ENCODE data around the gene DMKN. TPM values are rescaled to one million over a fixed set of nuclear protein-coding genes. Genes with fewer than 3 reads are reported as not detected.

DMKN gene
- total RNA-seq, 1 experiment from 2014 or later: 5.6 TPM

DNA sequence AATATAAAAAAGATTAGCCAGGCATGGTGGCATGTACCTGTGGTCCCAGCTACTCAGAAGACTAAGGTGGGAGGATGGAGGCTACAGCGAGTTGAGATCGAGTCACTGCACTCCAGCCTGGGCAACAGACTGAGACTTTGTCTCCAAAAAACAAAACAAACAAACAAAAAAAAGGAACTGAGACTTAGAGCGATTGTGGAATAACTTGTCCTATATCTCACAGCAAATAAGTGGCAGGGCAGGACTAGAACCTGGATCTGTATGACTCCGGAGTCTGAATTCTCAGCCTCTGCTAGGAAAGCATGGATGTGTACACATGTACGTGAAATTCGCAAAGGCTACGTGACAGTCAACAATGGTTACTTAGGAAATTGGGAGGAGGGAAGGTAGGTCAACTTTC lies 43.3 kb downstream of the DMKN start:
- POLR2A ChIA-PET: no interaction called here
- CTCF ChIA-PET: interaction anchor here (3.6 kb wide), 1 partner anchor 117 kb away, joined by 23 read pairs; no protein-coding TSS in a partner anchor
- DNase-seq (ENCODE audit: low read depth, low spot score): no peak
- in situ Hi-C loops (cut with HindIII; ENCODE audit: low pct_unique_long_range_greater_than_20kb, low sequenced_read_pairs) (no loop called here), intact Hi-C loops (cut with micrococcal nuclease; ENCODE audit: unreplicated experiment) (no loop called here)
- Histone ChIP-seq H3K36me3 (ENCODE audit: control insufficient read depth, insufficient read depth, low read length) (no peaks in the 10 kb centered on the region), H3K9me3 (ENCODE audit: control insufficient read depth, insufficient read depth, low read depth, low read length) (no peaks in the 10 kb centered on the region), H3K27me3 (ENCODE audit: control insufficient read depth, insufficient read depth, low read length) (peaks cover 8% of the 10 kb centered on the region; the same call in 1 of the 2 replicates), H3K27ac (ENCODE audit: low read length) (no peak overlapping the region), H3K4me3 (ENCODE audit: low read depth in 2 of 2, low read length in 2 of 2) (no peak overlapping the region), H3K4me1 (ENCODE audit: control insufficient read depth, insufficient read depth, low read length) (no peaks in the 10 kb centered on the region)
- BruUV-seq (replicated peaks): no TSS peak
- ATAC-seq: no peak
- TF ChIP-seq SIN3A (IDR thresholded peaks at IDR 0.05; ENCODE audit: borderline replicate concordance, insufficient read depth, low read depth, low read length) (no peak), TCF7L2 (IDR thresholded peaks at IDR 0.05; ENCODE audit: low read depth, low read length) (no peak), POLR2AphosphoS5 (IDR thresholded peaks at IDR 0.05; ENCODE audit: low read depth, low read length) (no peak)
- TF ChIP-seq, protein P1, sequence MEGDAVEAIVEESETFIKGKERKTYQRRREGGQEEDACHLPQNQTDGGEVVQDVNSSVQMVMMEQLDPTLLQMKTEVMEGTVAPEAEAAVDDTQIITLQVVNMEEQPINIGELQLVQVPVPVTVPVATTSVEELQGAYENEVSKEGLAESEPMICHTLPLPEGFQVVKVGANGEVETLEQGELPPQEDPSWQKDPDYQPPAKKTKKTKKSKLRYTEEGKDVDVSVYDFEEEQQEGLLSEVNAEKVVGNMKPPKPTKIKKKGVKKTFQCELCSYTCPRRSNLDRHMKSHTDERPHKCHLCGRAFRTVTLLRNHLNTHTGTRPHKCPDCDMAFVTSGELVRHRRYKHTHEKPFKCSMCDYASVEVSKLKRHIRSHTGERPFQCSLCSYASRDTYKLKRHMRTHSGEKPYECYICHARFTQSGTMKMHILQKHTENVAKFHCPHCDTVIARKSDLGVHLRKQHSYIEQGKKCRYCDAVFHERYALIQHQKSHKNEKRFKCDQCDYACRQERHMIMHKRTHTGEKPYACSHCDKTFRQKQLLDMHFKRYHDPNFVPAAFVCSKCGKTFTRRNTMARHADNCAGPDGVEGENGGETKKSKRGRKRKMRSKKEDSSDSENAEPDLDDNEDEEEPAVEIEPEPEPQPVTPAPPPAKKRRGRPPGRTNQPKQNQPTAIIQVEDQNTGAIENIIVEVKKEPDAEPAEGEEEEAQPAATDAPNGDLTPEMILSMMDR (IDR thresholded peaks at IDR 0.05): no peak
- TF ChIP-seq, protein P2, sequence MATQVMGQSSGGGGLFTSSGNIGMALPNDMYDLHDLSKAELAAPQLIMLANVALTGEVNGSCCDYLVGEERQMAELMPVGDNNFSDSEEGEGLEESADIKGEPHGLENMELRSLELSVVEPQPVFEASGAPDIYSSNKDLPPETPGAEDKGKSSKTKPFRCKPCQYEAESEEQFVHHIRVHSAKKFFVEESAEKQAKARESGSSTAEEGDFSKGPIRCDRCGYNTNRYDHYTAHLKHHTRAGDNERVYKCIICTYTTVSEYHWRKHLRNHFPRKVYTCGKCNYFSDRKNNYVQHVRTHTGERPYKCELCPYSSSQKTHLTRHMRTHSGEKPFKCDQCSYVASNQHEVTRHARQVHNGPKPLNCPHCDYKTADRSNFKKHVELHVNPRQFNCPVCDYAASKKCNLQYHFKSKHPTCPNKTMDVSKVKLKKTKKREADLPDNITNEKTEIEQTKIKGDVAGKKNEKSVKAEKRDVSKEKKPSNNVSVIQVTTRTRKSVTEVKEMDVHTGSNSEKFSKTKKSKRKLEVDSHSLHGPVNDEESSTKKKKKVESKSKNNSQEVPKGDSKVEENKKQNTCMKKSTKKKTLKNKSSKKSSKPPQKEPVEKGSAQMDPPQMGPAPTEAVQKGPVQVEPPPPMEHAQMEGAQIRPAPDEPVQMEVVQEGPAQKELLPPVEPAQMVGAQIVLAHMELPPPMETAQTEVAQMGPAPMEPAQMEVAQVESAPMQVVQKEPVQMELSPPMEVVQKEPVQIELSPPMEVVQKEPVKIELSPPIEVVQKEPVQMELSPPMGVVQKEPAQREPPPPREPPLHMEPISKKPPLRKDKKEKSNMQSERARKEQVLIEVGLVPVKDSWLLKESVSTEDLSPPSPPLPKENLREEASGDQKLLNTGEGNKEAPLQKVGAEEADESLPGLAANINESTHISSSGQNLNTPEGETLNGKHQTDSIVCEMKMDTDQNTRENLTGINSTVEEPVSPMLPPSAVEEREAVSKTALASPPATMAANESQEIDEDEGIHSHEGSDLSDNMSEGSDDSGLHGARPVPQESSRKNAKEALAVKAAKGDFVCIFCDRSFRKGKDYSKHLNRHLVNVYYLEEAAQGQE (IDR thresholded peaks at IDR 0.05; ENCODE audit: insufficient read depth in 1 of 2, low read depth in 2 of 2, low read length in 1 of 2): no peak

DNA sequence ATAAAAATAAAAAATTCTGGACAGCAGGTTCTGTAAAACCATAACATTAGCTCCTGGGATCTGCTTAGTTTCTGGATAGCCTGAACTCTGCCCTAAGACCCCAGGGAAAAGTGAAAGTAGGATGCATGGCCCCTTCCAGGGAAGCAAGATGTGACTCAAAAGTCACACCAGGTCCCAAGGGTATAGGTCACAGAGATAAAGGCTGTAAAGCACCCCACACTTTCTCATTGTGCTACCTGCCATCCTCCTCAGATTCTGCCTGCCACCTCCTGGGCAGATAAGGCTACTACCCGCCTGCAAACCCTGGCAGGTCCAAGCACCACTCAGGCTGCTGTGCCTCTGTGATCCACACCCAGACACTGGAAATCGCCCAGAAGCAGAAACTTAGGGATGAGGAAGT lies 44.8 kb downstream of the DMKN start:
- CTCF ChIA-PET: interaction anchor here (3.6 kb wide), 1 partner anchor 116 kb away, joined by 23 read pairs; no protein-coding TSS in a partner anchor
- ATAC-seq (peak; percentile 99), DNase-seq (ENCODE audit: low read depth, low spot score) (peak; percentile 54)
- no peak overlapping the region for H3K4me3 ChIP-seq (ENCODE audit: low read depth in 2 of 2, low read length in 2 of 2)
- no TSS peak for BruUV-seq (replicated peaks)
- in situ Hi-C loops (cut with HindIII; ENCODE audit: low pct_unique_long_range_greater_than_20kb, low sequenced_read_pairs): no loop called here
- POLR2A ChIA-PET: no interaction called here
- intact Hi-C loops (cut with micrococcal nuclease; ENCODE audit: unreplicated experiment): loop anchor here (1.0 kb wide), 1 partner anchor 115 kb away; no protein-coding TSS in a partner anchor
- H3K27me3 ChIP-seq (ENCODE audit: control insufficient read depth, insufficient read depth, low read length): peaks cover 8% of the 10 kb centered on the region; the same call in 1 of the 2 replicates
- TF ChIP-seq, protein P1 (IDR thresholded peaks at IDR 0.05): peak; percentile 84
- no peak for TF ChIP-seq SIN3A (IDR thresholded peaks at IDR 0.05; ENCODE audit: borderline replicate concordance, insufficient read depth, low read depth, low read length)
- TF ChIP-seq, protein P2 (IDR thresholded peaks at IDR 0.05; ENCODE audit: insufficient read depth in 1 of 2, low read depth in 2 of 2, low read length in 1 of 2): no peak
- H3K4me1 ChIP-seq (ENCODE audit: control insufficient read depth, insufficient read depth, low read length): no peaks in the 10 kb centered on the region
- H3K27ac ChIP-seq (ENCODE audit: low read length): no peak overlapping the region
- no peaks in the 10 kb centered on the region for H3K36me3 ChIP-seq (ENCODE audit: control insufficient read depth, insufficient read depth, low read length)
- H3K9me3 ChIP-seq (ENCODE audit: control insufficient read depth, insufficient read depth, low read depth, low read length): no peaks in the 10 kb centered on the region

Data from Panc1 (cell line).